VCaP (cell line): ENCODE measurements around the gene DOK3.

ENCODE experiments used
- H3K27ac ChIP-seq: fragments of 450-650 bp; 2 replicates; pipeline ENCODE4 v1.5.1; 2017
- CTCF ChIP-seq: fragments of 450-650 bp; conservative IDR thresholded peaks from 2 replicates; pipeline ENCODE4 v1.5.1; 2017; ENCODE audit warnings: mild to moderate bottlenecking, moderate library complexity

Gene DOK3

GRCh38 chr5:177471610-177472356 is 37.8 kb downstream of the DOK3 start:
- no peak for TF ChIP-seq CTCF
- H3K27ac ChIP-seq, result peak overlapping the region; percentile 94; the same call in 1 of the 2 replicates

GRCh38 chr5:177470759-177471536 is 38.7 kb downstream of the DOK3 start:
- H3K27ac ChIP-seq, result peak overlapping the region; percentile 94; the same call in 1 of the 2 replicates
- TF ChIP-seq CTCF, result no peak

GRCh38 chr5:177469750-177470525 is 39.7 kb downstream of the DOK3 start:
- no peak for TF ChIP-seq CTCF
- H3K27ac ChIP-seq, result peak overlapping the region; percentile 94; the same call in 1 of the 2 replicates

- peak overlapping the region; percentile 94; the same call in 1 of the 2 replicates for H3K27ac ChIP-seq
Measured at GRCh38 chr5:177468685-177469628, 40.7 kb downstream of the DOK3 start.

GRCh38 chr5:177468329-177468684 is 41.3 kb downstream of the DOK3 start:
- TF ChIP-seq CTCF, result no peak

More at GRCh38 chr5:177468685-177469628, 40.7 kb downstream of the DOK3 start:
- TF ChIP-seq CTCF, result no peak

GRCh38 chr5:177467436-177467835 is 42.2 kb downstream of the DOK3 start:
- no peak for TF ChIP-seq CTCF

More at GRCh38 chr5:177468329-177468684, 41.3 kb downstream of the DOK3 start:
- H3K27ac ChIP-seq, result no peak overlapping the region

More at GRCh38 chr5:177467436-177467835, 42.2 kb downstream of the DOK3 start:
- no peak overlapping the region for H3K27ac ChIP-seq
